EH (cell line): ENCODE measurements around the gene SDHA.
"Not testable (repeated sequence)": the region's sequence is repeated elsewhere in the genome, so short reads cannot be mapped to it uniquely, and the experiment has no call there.

Experiments used
- DNase-seq: peaks from one replicate; pipeline ENCODE4 v3.0.0-alpha.2; 2015; ENCODE audit warnings: low read depth

SDHA gene

GRCh38 chr5:300691-301435 lies 82.7 kb downstream of the SDHA start:
- DNase-seq = not testable (repeated sequence)

- DNase-seq = not testable (repeated sequence)
These were observed 84.3 kb downstream of the SDHA start for GRCh38 chr5:302416-302815.

GRCh38 chr5:302966-303365 lies 84.8 kb downstream of the SDHA start:
- DNase-seq = no peak

GRCh38 chr5:303741-304140 lies 85.6 kb downstream of the SDHA start:
- not testable (repeated sequence) for DNase-seq

- no peak for DNase-seq
These were observed 86.9 kb downstream of the SDHA start for GRCh38 chr5:305050-305449.

GRCh38 chr5:305459-305858 lies 87.3 kb downstream of the SDHA start:
- DNase-seq = no peak

GRCh38 chr5:306011-306805 lies 88.1 kb downstream of the SDHA start:
- no peak for DNase-seq
